ENCODE measurements around the gene NBR1. TPM values are rescaled to one million over a fixed set of nuclear protein-coding genes. Genes with fewer than 3 reads are reported as not detected.

The NBR1 gene
- total RNA-seq, 1 experiment from 2014 or later, result 60.8 TPM

GRCh38 chr17:43211123-43211479 lies 40.1 kb downstream of the NBR1 start:
- peak overlapping the region; percentile 28 for H2AFZ ChIP-seq (ENCODE audit: low read depth, low read length, poor library complexity, severe bottlenecking)
- ChIA-PET POLR2A (interaction anchor here (0.9 to 4.0 kb wide), 6 partner anchors 9 to 187 kb away, joined by 4 to 33 read pairs (median 5); no protein-coding TSS in a partner anchor), CTCF (no interaction called here), RAD21 (ENCODE audit: low non-redundant PET in 1 of 2, low total read pairs in 2 of 2, uncharacterized antibody in 2 of 2, unreplicated experiment in 2 of 2) (no interaction called here)
- H3K4me3 ChIP-seq (replicated peaks in 1 of 2; ENCODE audit: low read depth in 1 of 2, low read length in 2 of 2), result peak overlapping the region; percentile 63 to 78
- intact Hi-C loops (cut with micrococcal nuclease), result no loop called here
- no peaks in the 10 kb centered on the region for H4K20me1 ChIP-seq (ENCODE audit: insufficient read depth)
- H3K9me2 ChIP-seq (ENCODE audit: insufficient read depth), result no peaks in the 10 kb centered on the region
- H3K79me2 ChIP-seq (ENCODE audit: insufficient read depth, low read length), result no peaks in the 10 kb centered on the region
- peaks cover 6 to 19% of the 10 kb centered on the region in 2 experiments; a peak in 2 of 4 replicates for H3K4me1 ChIP-seq (ENCODE audit: control insufficient read depth in 1 of 2, insufficient read depth in 2 of 2, low read length in 2 of 2)
- no peaks in the 10 kb centered on the region for H3K9me3 ChIP-seq (ENCODE audit: control insufficient read depth in 1 of 2, insufficient read depth in 1 of 2, low read depth in 1 of 2, low read length in 2 of 2)
- TF ChIP-seq ELF1 (IDR thresholded peaks at IDR 0.05; ENCODE audit: borderline replicate concordance, low read depth) (no peak), SIN3A (IDR thresholded peaks at IDR 0.05; ENCODE audit: low read depth) (no peak), REST (IDR thresholded peaks at IDR 0.05; ENCODE audit: low read depth) (no peak), EZH2 (IDR thresholded peaks at IDR 0.05) (no peak), MAX (IDR thresholded peaks at IDR 0.05) (no peak), ZFX (IDR thresholded peaks at IDR 0.05) (no peak), CEBPB (IDR thresholded peaks at IDR 0.05; ENCODE audit: low read depth) (no peak), EZH2phosphoT487 (IDR thresholded peaks at IDR 0.05; ENCODE audit: borderline replicate concordance) (no peak), ZBTB33 (IDR thresholded peaks at IDR 0.05; ENCODE audit: extremely low read depth, insufficient replicate concordance, low read length) (no peak), TCF7L2 (IDR thresholded peaks at IDR 0.05; ENCODE audit: borderline replicate concordance, extremely low read depth, insufficient read depth, insufficient read length) (no peak), FOSL1 (IDR thresholded peaks at IDR 0.05; ENCODE audit: low read depth) (no peak), YY1 (IDR thresholded peaks at IDR 0.05; ENCODE audit: extremely low read depth, insufficient replicate concordance, low read depth, low read length) (no peak), RAD21 (IDR thresholded peaks at IDR 0.05; ENCODE audit: low read depth) (no peak), EGR1 (IDR thresholded peaks at IDR 0.05; ENCODE audit: low read depth) (no peak), JUND (IDR thresholded peaks at IDR 0.05) (no peak), CTCF (IDR thresholded peaks at IDR 0.05 in 2 of 3, conservative IDR thresholded peaks at IDR 0.05 in 1 of 3; ENCODE audit: borderline replicate concordance in 1 of 3, insufficient read depth in 1 of 3, low read depth in 2 of 3, low read length in 2 of 3) (no peak), SP1 (IDR thresholded peaks at IDR 0.05; ENCODE audit: low read depth) (no peak), CBX3 (IDR thresholded peaks at IDR 0.05; ENCODE audit: low read depth) (no peak)
- no peaks in the 10 kb centered on the region for H3K36me3 ChIP-seq (ENCODE audit: control insufficient read depth in 1 of 2, insufficient read depth in 2 of 2, low read length in 2 of 2)
- peak overlapping the region; percentile 64 for H3K27ac ChIP-seq (ENCODE audit: low read depth, low read length)
- peak overlapping the region; percentile 76 for H3K9ac ChIP-seq (ENCODE audit: low read length)
- no peak for DNase-seq (ENCODE audit: low read depth, low spot score)
- no peak for ATAC-seq
- peak overlapping the region; percentile 73 for H3K4me2 ChIP-seq (ENCODE audit: low read length)
- TSS peak; percentile 91 for BruUV-seq (replicated peaks)
- H3K27me3 ChIP-seq (ENCODE audit: insufficient read depth, low read length), result no peaks in the 10 kb centered on the region
